NCI-H2081 (cell line): Measurements from ENCODE around the gene SLC1A2.

ENCODE experiments used
- DNase-seq, 2 experiments: peaks; one replicate each; lab custom pipeline; 2025; lab: John Stamatoyannopoulos, UW

Gene SLC1A2

GRCh38 chr11:35218956-35219355, 200.4 kb downstream of the SLC1A2 start:
- no peak for DNase-seq

- DNase-seq: no peak
These were observed 202.2 kb downstream of the SLC1A2 start for GRCh38 chr11:35216962-35217678.

- DNase-seq: no peak
These were observed 203.4 kb downstream of the SLC1A2 start for GRCh38 chr11:35215945-35216344.

GRCh38 chr11:35214792-35215193, 204.6 kb downstream of the SLC1A2 start:
- no peak for DNase-seq

- no peak for DNase-seq
These were observed 205.1 kb downstream of the SLC1A2 start for GRCh38 chr11:35214226-35214770.

- DNase-seq: no peak
These were observed 207.4 kb downstream of the SLC1A2 start for GRCh38 chr11:35211952-35212351.

- no peak for DNase-seq
These were observed 208.3 kb downstream of the SLC1A2 start for GRCh38 chr11:35210876-35211546.

GRCh38 chr11:35208795-35209194, 210.6 kb downstream of the SLC1A2 start:
- DNase-seq: no peak

GRCh38 chr11:35207471-35208403, 211.6 kb downstream of the SLC1A2 start:
- DNase-seq: no peak

- DNase-seq: no peak
These were observed 212.7 kb downstream of the SLC1A2 start for GRCh38 chr11:35206616-35207015.

- no peak for DNase-seq
These were observed 214.7 kb downstream of the SLC1A2 start for GRCh38 chr11:35204614-35205013.
